Measurements from ENCODE around the gene C21orf91.

The C21orf91 gene

DNA sequence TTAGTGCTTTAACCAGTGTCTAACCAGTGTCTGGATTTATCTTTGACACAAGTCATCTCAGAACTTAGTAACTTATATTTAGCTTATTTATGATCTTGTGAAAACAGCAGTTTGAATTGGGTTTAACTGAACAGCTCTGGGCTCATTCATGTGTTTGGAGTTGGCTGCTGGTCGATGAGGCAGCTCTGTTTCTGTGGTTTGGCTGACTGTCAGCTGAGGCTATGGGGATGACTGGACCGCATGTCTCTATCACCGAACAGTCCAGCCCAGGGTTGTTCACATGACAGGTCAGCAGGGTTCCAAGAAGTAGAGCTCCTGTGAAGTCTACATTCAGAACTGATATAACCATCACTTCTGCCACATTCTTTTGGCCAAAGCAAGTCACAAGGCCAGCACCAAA lies 29.1 kb upstream of the C21orf91 start:
- TF ChIP-seq, protein P1, sequence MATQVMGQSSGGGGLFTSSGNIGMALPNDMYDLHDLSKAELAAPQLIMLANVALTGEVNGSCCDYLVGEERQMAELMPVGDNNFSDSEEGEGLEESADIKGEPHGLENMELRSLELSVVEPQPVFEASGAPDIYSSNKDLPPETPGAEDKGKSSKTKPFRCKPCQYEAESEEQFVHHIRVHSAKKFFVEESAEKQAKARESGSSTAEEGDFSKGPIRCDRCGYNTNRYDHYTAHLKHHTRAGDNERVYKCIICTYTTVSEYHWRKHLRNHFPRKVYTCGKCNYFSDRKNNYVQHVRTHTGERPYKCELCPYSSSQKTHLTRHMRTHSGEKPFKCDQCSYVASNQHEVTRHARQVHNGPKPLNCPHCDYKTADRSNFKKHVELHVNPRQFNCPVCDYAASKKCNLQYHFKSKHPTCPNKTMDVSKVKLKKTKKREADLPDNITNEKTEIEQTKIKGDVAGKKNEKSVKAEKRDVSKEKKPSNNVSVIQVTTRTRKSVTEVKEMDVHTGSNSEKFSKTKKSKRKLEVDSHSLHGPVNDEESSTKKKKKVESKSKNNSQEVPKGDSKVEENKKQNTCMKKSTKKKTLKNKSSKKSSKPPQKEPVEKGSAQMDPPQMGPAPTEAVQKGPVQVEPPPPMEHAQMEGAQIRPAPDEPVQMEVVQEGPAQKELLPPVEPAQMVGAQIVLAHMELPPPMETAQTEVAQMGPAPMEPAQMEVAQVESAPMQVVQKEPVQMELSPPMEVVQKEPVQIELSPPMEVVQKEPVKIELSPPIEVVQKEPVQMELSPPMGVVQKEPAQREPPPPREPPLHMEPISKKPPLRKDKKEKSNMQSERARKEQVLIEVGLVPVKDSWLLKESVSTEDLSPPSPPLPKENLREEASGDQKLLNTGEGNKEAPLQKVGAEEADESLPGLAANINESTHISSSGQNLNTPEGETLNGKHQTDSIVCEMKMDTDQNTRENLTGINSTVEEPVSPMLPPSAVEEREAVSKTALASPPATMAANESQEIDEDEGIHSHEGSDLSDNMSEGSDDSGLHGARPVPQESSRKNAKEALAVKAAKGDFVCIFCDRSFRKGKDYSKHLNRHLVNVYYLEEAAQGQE (IDR thresholded peaks at IDR 0.05; ENCODE audit: insufficient replicate concordance, low read depth): no peak
- TF ChIP-seq SPI1 (IDR thresholded peaks at IDR 0.05; ENCODE audit: borderline replicate concordance, low read depth): no peak
- TF ChIP-seq GABPA (IDR thresholded peaks at IDR 0.05; ENCODE audit: low read depth): no peak
- TF ChIP-seq, protein P2, sequence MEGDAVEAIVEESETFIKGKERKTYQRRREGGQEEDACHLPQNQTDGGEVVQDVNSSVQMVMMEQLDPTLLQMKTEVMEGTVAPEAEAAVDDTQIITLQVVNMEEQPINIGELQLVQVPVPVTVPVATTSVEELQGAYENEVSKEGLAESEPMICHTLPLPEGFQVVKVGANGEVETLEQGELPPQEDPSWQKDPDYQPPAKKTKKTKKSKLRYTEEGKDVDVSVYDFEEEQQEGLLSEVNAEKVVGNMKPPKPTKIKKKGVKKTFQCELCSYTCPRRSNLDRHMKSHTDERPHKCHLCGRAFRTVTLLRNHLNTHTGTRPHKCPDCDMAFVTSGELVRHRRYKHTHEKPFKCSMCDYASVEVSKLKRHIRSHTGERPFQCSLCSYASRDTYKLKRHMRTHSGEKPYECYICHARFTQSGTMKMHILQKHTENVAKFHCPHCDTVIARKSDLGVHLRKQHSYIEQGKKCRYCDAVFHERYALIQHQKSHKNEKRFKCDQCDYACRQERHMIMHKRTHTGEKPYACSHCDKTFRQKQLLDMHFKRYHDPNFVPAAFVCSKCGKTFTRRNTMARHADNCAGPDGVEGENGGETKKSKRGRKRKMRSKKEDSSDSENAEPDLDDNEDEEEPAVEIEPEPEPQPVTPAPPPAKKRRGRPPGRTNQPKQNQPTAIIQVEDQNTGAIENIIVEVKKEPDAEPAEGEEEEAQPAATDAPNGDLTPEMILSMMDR (IDR thresholded peaks at IDR 0.05; ENCODE audit: insufficient read depth, low read length): no peak
- no peak for TF ChIP-seq POLR2AphosphoS5 (IDR thresholded peaks at IDR 0.05; ENCODE audit: low read depth)
- no peaks in the 10 kb centered on the region for H3K27me3 ChIP-seq (ENCODE audit: insufficient read depth, poor library complexity, severe bottlenecking)
- H3K4me3 ChIP-seq (replicated peaks; ENCODE audit: insufficient read depth, low read length): no peak overlapping the region
- DNase-seq (ENCODE audit: low read depth in 1 of 2, low spot score in 1 of 2): no peak
- H3K27ac ChIP-seq (replicated peaks): no peak overlapping the region

DNA sequence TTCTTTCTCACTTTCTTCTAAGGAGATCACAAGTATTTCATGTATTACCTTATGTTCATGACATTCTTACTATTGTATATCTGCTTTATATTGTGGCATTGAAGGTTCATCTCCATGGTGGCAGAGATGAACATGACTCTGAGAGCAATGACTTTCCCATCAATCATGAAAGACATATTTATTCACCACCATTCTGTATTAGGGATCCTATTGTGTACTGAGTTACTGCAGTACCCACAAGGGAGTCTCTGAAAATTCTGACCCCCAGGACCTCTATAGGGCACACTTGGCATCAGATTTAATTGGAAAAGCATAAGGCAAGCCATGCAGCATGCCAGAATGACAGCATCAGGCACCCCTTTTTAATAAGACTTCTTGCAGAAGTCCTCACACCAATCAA lies 21.9 kb upstream of the C21orf91 start:
- no peak overlapping the region for H3K27ac ChIP-seq (replicated peaks)
- no peaks in the 10 kb centered on the region for H3K27me3 ChIP-seq (ENCODE audit: insufficient read depth, poor library complexity, severe bottlenecking)
- DNase-seq (ENCODE audit: low read depth in 1 of 2, low spot score in 1 of 2): no peak
- H3K4me3 ChIP-seq (replicated peaks; ENCODE audit: insufficient read depth, low read length): no peak overlapping the region
- TF ChIP-seq, protein P1 (IDR thresholded peaks at IDR 0.05; ENCODE audit: insufficient replicate concordance, low read depth): no peak
- no peak for TF ChIP-seq SPI1 (IDR thresholded peaks at IDR 0.05; ENCODE audit: borderline replicate concordance, low read depth)
- TF ChIP-seq GABPA (IDR thresholded peaks at IDR 0.05; ENCODE audit: low read depth): no peak
- TF ChIP-seq, protein P2 (IDR thresholded peaks at IDR 0.05; ENCODE audit: insufficient read depth, low read length): no peak
- TF ChIP-seq POLR2AphosphoS5 (IDR thresholded peaks at IDR 0.05; ENCODE audit: low read depth): no peak

DNA sequence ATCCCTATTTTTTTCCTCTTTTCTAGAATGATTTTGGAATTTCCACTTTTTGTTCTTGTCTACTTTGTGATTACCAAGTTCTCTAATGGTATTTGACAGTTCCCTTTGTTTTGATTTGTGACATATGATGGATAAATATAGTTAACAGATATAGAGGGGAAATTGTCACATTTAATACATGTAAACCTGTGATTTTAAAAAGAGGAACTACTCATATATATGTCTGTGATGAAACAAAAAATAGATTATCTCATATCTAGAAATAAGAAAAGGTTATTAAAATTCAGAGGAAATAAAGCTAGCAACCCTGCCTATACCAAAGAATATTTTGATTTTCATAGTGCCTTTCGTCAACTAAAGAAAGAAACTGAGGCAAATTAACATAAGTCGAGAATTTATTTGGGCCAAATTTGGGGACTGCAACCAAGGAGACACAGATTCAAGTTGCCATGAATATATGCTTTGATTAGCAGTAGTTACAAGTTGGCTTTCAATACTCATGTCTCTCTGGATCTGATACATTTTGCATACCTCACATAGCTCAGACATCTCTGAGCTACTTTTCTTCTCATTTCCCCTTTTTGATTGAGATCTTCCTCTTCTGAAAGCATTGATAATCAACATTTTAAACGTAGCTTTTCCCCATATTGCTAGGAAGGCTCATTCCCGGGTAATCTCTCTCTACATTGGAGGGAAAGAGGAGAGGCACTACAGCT lies 15.6 kb upstream of the C21orf91 start:
- no peaks in the 10 kb centered on the region for H3K27me3 ChIP-seq (ENCODE audit: insufficient read depth, poor library complexity, severe bottlenecking)
- no peak for DNase-seq (ENCODE audit: low read depth in 1 of 2, low spot score in 1 of 2)

More for the DNA sequence above, 15.6 kb upstream of the C21orf91 start:
- Histone ChIP-seq H3K4me3 (replicated peaks; ENCODE audit: insufficient read depth, low read length) (no peak overlapping the region), H3K27ac (replicated peaks) (no peak overlapping the region)
- TF ChIP-seq SPI1 (IDR thresholded peaks at IDR 0.05; ENCODE audit: borderline replicate concordance, low read depth): peak; percentile 65
- no peak for TF ChIP-seq POLR2AphosphoS5 (IDR thresholded peaks at IDR 0.05; ENCODE audit: low read depth)
- TF ChIP-seq, protein P2 (IDR thresholded peaks at IDR 0.05; ENCODE audit: insufficient read depth, low read length): no peak
- TF ChIP-seq, protein P1 (IDR thresholded peaks at IDR 0.05; ENCODE audit: insufficient replicate concordance, low read depth): no peak

Measured in HL-60 (cell line).